Neuronal stem cell (in vitro differentiated cells): Measurements from ENCODE around the gene NPY4R.
"Not testable (repeated sequence)": the region's sequence is repeated elsewhere in the genome, so short reads cannot be mapped to it uniquely, and the experiment has no call there.

Source experiments
- DNase-seq: peaks from one replicate; pipeline ENCODE4 v3.0.0-alpha.2; 2013; ENCODE audit warnings: low spot score
- H2AFZ ChIP-seq: one replicate; pipeline ENCODE4 v1.6.1; 2013; ENCODE audit warnings: mild to moderate bottlenecking, low read length, inconsistent platforms
- H2AK5ac ChIP-seq: 2 replicates; pipeline ENCODE4 v1.6.1; 2013; ENCODE audit warnings: low read depth, mild to moderate bottlenecking, inconsistent platforms, low read length, moderate library complexity, mixed read lengths
- H2BK120ac ChIP-seq: 2 replicates; pipeline ENCODE4 v1.6.1; 2013; ENCODE audit warnings: low read depth, mild to moderate bottlenecking, inconsistent platforms, low read length, moderate library complexity, mixed read lengths
- H2BK12ac ChIP-seq: one replicate; pipeline ENCODE4 v1.6.1; 2013; ENCODE audit warnings: low read length, inconsistent platforms
- H2BK15ac ChIP-seq: 2 replicates; pipeline ENCODE4 v1.6.1; 2013; ENCODE audit warnings: mild to moderate bottlenecking, low read length, inconsistent platforms, mixed read lengths
- H2BK5ac ChIP-seq: one replicate; pipeline ENCODE4 v1.6.1; 2013; ENCODE audit warnings: inconsistent platforms, mild to moderate bottlenecking, low read length, moderate library complexity
- H3K14ac ChIP-seq: one replicate; pipeline ENCODE4 v1.6.1; 2013; ENCODE audit warnings: low read length, inconsistent platforms
- H3K18ac ChIP-seq: 2 replicates; pipeline ENCODE4 v1.6.1; 2013; ENCODE audit warnings: low read length, inconsistent platforms
- H3K23ac ChIP-seq: 2 replicates; pipeline ENCODE4 v1.6.1; 2013; ENCODE audit warnings: low read depth, mild to moderate bottlenecking, mixed read lengths, low read length, inconsistent platforms; ENCODE audit not compliant: poor library complexity
- H3K27ac ChIP-seq: replicated peaks from 3 replicates; pipeline ENCODE4 v1.5.1; 2013; ENCODE audit warnings: low read length, inconsistent platforms
- H3K27me3 ChIP-seq, 3 experiments: 2 replicates each; pipeline ENCODE4 v1.6.1; 2013; ENCODE audit warnings: low read length in 3 of 3, mild to moderate bottlenecking in 2 of 3, inconsistent platforms in 1 of 3, low read depth in 1 of 3, mixed read lengths in 1 of 3, moderate library complexity in 1 of 3; ENCODE audit not compliant: control insufficient read depth in 3 of 3, insufficient read depth in 3 of 3
- H3K36me3 ChIP-seq, 2 donors: replicated peaks in 1 of 2; 2 replicates each; pipeline ENCODE4 v1.6.1; 2013; ENCODE audit warnings: low read length in 2 of 2; ENCODE audit not compliant: control insufficient read depth in 2 of 2, insufficient read depth in 2 of 2
- H3K4ac ChIP-seq: 2 replicates; pipeline ENCODE4 v1.6.1; 2013; ENCODE audit warnings: inconsistent platforms, mild to moderate bottlenecking, low read length, moderate library complexity
- H3K4me1 ChIP-seq, 2 donors: 1 replicate in 1 of 2; 2 replicates in 1 of 2; pipeline ENCODE4 v1.6.1; 2013; ENCODE audit warnings: low read length in 2 of 2, low read depth in 1 of 2; ENCODE audit not compliant: control insufficient read depth in 2 of 2, insufficient read depth in 1 of 2
- H3K4me2 ChIP-seq: one replicate; pipeline ENCODE4 v1.6.1; 2013; ENCODE audit warnings: mild to moderate bottlenecking, low read length, inconsistent platforms; ENCODE audit not compliant: insufficient read depth, poor library complexity, severe bottlenecking
- H3K4me3 ChIP-seq, 2 donors: 2 replicates each; pipeline ENCODE4 v1.5.1; 2013; ENCODE audit warnings: low read length in 2 of 2, mild to moderate bottlenecking in 2 of 2, inconsistent platforms in 1 of 2, moderate library complexity in 1 of 2
- H3K79me1 ChIP-seq: one replicate; pipeline ENCODE4 v1.6.1; 2013; ENCODE audit warnings: low read depth, mild to moderate bottlenecking, inconsistent platforms, low read length, moderate library complexity
- H3K9ac ChIP-seq: one replicate; pipeline ENCODE4 v1.6.1; 2013; ENCODE audit warnings: mild to moderate bottlenecking, low read depth, low read length, inconsistent platforms; ENCODE audit not compliant: poor library complexity
- H3K9me3 ChIP-seq, 2 donors: replicated peaks in 1 of 2; 2 replicates each; pipeline versions ENCODE3 to v1.6.1; 2013; ENCODE audit warnings: low read length in 2 of 2, mild to moderate bottlenecking in 2 of 2, inconsistent platforms in 1 of 2, low read depth in 1 of 2, mixed read lengths in 1 of 2, moderate library complexity in 1 of 2; ENCODE audit not compliant: control insufficient read depth in 2 of 2, insufficient read depth in 1 of 2
- H4K8ac ChIP-seq: one replicate; pipeline ENCODE4 v1.6.1; 2013; ENCODE audit warnings: low read depth, mild to moderate bottlenecking, inconsistent platforms, low read length, moderate library complexity
- H4K91ac ChIP-seq: one replicate; pipeline ENCODE4 v1.6.1; 2013; ENCODE audit warnings: low read length, low read depth, mild to moderate bottlenecking, inconsistent platforms; ENCODE audit not compliant: poor library complexity
- WGBS, 2 donors: extraction: QIAGEN DNeasy Blood & Tissue Kit; methylation state at CpG; one replicate each; pipeline ENCODE4 v1.1.7; 2013; ENCODE audit warnings: missing lambda C conversion rate in 2 of 2, mixed read lengths in 1 of 2; ENCODE audit not compliant: insufficient read length in 2 of 2, insufficient replicate concordance in 1 of 2; ENCODE audit errors: extremely low coverage in 2 of 2; 5-methylcytosine and 5-hydroxymethylcytosine counted together

The NPY4R gene

GRCh38 chr10:46470134-46470533, 4.4 kb upstream of the NPY4R start:
- H3K4me1 ChIP-seq = not testable (repeated sequence)

GRCh38 chr10:46468119-46468809, 2.5 kb upstream of the NPY4R start:
- not testable (repeated sequence) for H3K4me1 ChIP-seq, H2AK5ac ChIP-seq, H2BK15ac ChIP-seq, H4K8ac ChIP-seq, H3K9ac ChIP-seq, H3K14ac ChIP-seq, H3K9me3 ChIP-seq, H2BK12ac ChIP-seq, H3K79me1 ChIP-seq, H3K4me2 ChIP-seq, H3K36me3 ChIP-seq, H3K27ac ChIP-seq, H2BK5ac ChIP-seq, H3K23ac ChIP-seq, DNase-seq, H3K4ac ChIP-seq, H3K4me3 ChIP-seq, H2AFZ ChIP-seq, H3K27me3 ChIP-seq, H3K18ac ChIP-seq, H4K91ac ChIP-seq, H2BK120ac ChIP-seq
- WGBS, 2 donors = no CpG with 5 or more reads among the region's 4 CpGs

More at GRCh38 chr10:46470134-46470533, 4.4 kb upstream of the NPY4R start:
- not testable (repeated sequence) for H2AFZ ChIP-seq, H3K9me3 ChIP-seq, H3K36me3 ChIP-seq, H3K23ac ChIP-seq, H2BK120ac ChIP-seq, H3K9ac ChIP-seq, H4K8ac ChIP-seq, H3K4me2 ChIP-seq, H3K27me3 ChIP-seq, H2AK5ac ChIP-seq, H3K27ac ChIP-seq, H3K4me3 ChIP-seq, H3K79me1 ChIP-seq, H3K18ac ChIP-seq, H4K91ac ChIP-seq, H2BK15ac ChIP-seq, H3K14ac ChIP-seq, H3K4ac ChIP-seq, H2BK5ac ChIP-seq, DNase-seq, H2BK12ac ChIP-seq
- WGBS, 2 donors = no CpG with 5 or more reads among the region's 1 CpG

- H2AK5ac ChIP-seq = not testable (repeated sequence)
Measured at GRCh38 chr10:46463608-46464007, 2.1 kb downstream of the NPY4R start.

GRCh38 chr10:46462276-46462675, 3.5 kb downstream of the NPY4R start:
- not testable (repeated sequence) for DNase-seq, H2BK15ac ChIP-seq
- WGBS, 2 donors = no CpG with 5 or more reads among the region's 10 CpGs

More at GRCh38 chr10:46463608-46464007, 2.1 kb downstream of the NPY4R start:
- WGBS, 2 donors = no CpG with 5 or more reads among the region's 2 CpGs
- H3K27me3 ChIP-seq, H4K91ac ChIP-seq, H3K9ac ChIP-seq, H3K4ac ChIP-seq, H3K79me1 ChIP-seq, H3K9me3 ChIP-seq, H4K8ac ChIP-seq, H2BK15ac ChIP-seq, H3K23ac ChIP-seq, DNase-seq, H3K36me3 ChIP-seq, H3K4me3 ChIP-seq, H2BK5ac ChIP-seq, H3K4me2 ChIP-seq, H2AFZ ChIP-seq, H3K27ac ChIP-seq, H3K18ac ChIP-seq, H3K4me1 ChIP-seq, H2BK120ac ChIP-seq, H3K14ac ChIP-seq, H2BK12ac ChIP-seq: not testable (repeated sequence)

More at GRCh38 chr10:46462276-46462675, 3.5 kb downstream of the NPY4R start:
- H3K4me2 ChIP-seq, H2AFZ ChIP-seq, H2BK12ac ChIP-seq, H3K27ac ChIP-seq, H3K79me1 ChIP-seq, H3K36me3 ChIP-seq, H3K18ac ChIP-seq, H3K4me1 ChIP-seq, H3K4ac ChIP-seq, H3K27me3 ChIP-seq, H3K4me3 ChIP-seq, H3K9me3 ChIP-seq, H3K14ac ChIP-seq, H2BK5ac ChIP-seq, H4K8ac ChIP-seq, H2AK5ac ChIP-seq, H3K9ac ChIP-seq, H3K23ac ChIP-seq, H2BK120ac ChIP-seq, H4K91ac ChIP-seq: not testable (repeated sequence)
